A549 (cell line): ENCODE measurements around the gene ERN1. TPM values are rescaled to one million over a fixed set of nuclear protein-coding genes. Genes with fewer than 3 reads are reported as not detected.
A peak's percentile ranks its signal among the peaks of the same experiment; 100 is the strongest.

ENCODE experiments used
- ATAC-seq, 2 experiments: fragments of 200-7000 bp in 1 of 2; fragments of >200 bp in 1 of 2; cut with Nextera tagmentation in 1 of 2; cut with Tn5 transposase in 1 of 2; 3 replicates each; pipeline versions ENCODE4 v1.8.0 to v1.9.1; 2018 to 2020; ENCODE audit warnings: mild to moderate bottlenecking in 1 of 2, moderate library complexity in 1 of 2
- CTCF ChIA-PET: fragments of 300-600 bp; sonication (Branson Sonifier 250); formaldehyde crosslinking; extraction: SDS; loops from one replicate; lab custom pipeline; 2021; ENCODE audit warnings: antibody characterized with exemption, inconsistent platforms; lab: Yijun Ruan, JAX
- POLR2A ChIA-PET: fragments of 350-600 bp; formaldehyde crosslinking; extraction: SDS; loops from one replicate; lab custom pipeline; 2021; ENCODE audit warnings: antibody characterized with exemption, inconsistent platforms; lab: Yijun Ruan, JAX
- DNase-seq, 2 experiments: peaks; one replicate each; pipeline versions ENCODE4 v3.0.0 to v3.0.0-alpha.2; 2011 to 2016; ENCODE audit warnings: low read depth in 1 of 2, low spot score in 1 of 2
- FAIRE-seq: peaks from 2 replicates; lab custom pipeline; 2011; peaks lifted over from hg19 to GRCh38; lab: Jason Lieb, UNC
- H3K27ac ChIP-seq, 2 experiments: fragments of >200 bp; sonication (Bioruptor Twin); formaldehyde crosslinking; 3 replicates each; pipeline ENCODE4 v1.5.1; 2016 to 2017
- H3K4me1 ChIP-seq: fragments of >200 bp; sonication (Bioruptor Twin); formaldehyde crosslinking; 3 replicates; pipeline ENCODE4 v1.6.1; 2016
- H3K4me2 ChIP-seq: fragments of >200 bp; sonication (Bioruptor Twin); formaldehyde crosslinking; 3 replicates; pipeline ENCODE4 v1.6.1; 2016
- H3K4me3 ChIP-seq: fragments of >200 bp; sonication (Bioruptor Twin); formaldehyde crosslinking; 3 replicates; pipeline ENCODE4 v1.5.1; 2016
- H3K9me3 ChIP-seq: fragments of >200 bp; sonication (Bioruptor Twin); formaldehyde crosslinking; 3 replicates; pipeline ENCODE4 v1.6.1; 2016
- CHD2 ChIP-seq: fragments of 150-350 bp; IDR thresholded peaks from 2 replicates; pipeline ENCODE4 v1.6.1; 2014; ENCODE audit warnings: low read length; ENCODE audit not compliant: partially characterized antibody
- CHD4 ChIP-seq: fragments of 200-600 bp; sonication (generic); IDR thresholded peaks from 2 replicates; pipeline ENCODE4 v1.6.1; 2016; ENCODE audit warnings: antibody characterized with exemption, mild to moderate bottlenecking, borderline replicate concordance
- CTCF ChIP-seq: fragments of >200 bp; sonication (Bioruptor Twin); formaldehyde crosslinking; IDR thresholded peaks from 3 replicates; pipeline ENCODE4 v1.5.1; 2016
- EHMT2 ChIP-seq: fragments of 200-600 bp; sonication (generic); IDR thresholded peaks from 2 replicates; pipeline ENCODE4 v1.6.1; 2016; ENCODE audit warnings: antibody characterized with exemption, low read depth, mild to moderate bottlenecking, moderate library complexity
- EP300 ChIP-seq, 2 experiments: fragments of >200 bp; sonication (Bioruptor Twin); formaldehyde crosslinking; IDR thresholded peaks; 2 replicates in 1 of 2; 3 replicates in 1 of 2; pipeline ENCODE4 v1.6.1; 2016 to 2017
- HOXA7 ChIP-seq: fragments of 250-450 bp; sonication (Bioruptor Pico); IDR thresholded peaks from 2 replicates; pipeline ENCODE4 v1.5.0; 2020; ENCODE audit warnings: mild to moderate bottlenecking, moderate library complexity
- JUN ChIP-seq, 2 experiments: fragments of >200 bp; sonication (Bioruptor Twin); formaldehyde crosslinking; IDR thresholded peaks; 2 replicates in 1 of 2; 3 replicates in 1 of 2; pipeline ENCODE4 v1.6.1; 2016 to 2017
- JUNB ChIP-seq: fragments of >200 bp; sonication (Bioruptor Twin); formaldehyde crosslinking; IDR thresholded peaks from 2 replicates; pipeline ENCODE4 v1.6.1; 2016
- KDM1A ChIP-seq: fragments of 200-600 bp; sonication (generic); IDR thresholded peaks from 2 replicates; pipeline ENCODE4 v1.6.1; 2016; ENCODE audit warnings: low read depth, mild to moderate bottlenecking
- NR3C1 ChIP-seq: fragments of >200 bp; sonication (Bioruptor Twin); formaldehyde crosslinking; IDR thresholded peaks from 3 replicates; pipeline ENCODE4 v1.6.1; 2017
- PBX3 ChIP-seq: IDR thresholded peaks from 2 replicates; pipeline ENCODE4 v1.6.1; 2012
- POLR2A ChIP-seq: IDR thresholded peaks from 2 replicates; pipeline ENCODE4 v1.6.1; 2012; ENCODE audit warnings: mild to moderate bottlenecking, low read length
- RARB ChIP-seq: fragments of 250-450 bp; sonication (Bioruptor Pico); IDR thresholded peaks from 2 replicates; pipeline ENCODE4 v1.8.0; 2021; ENCODE audit warnings: mild to moderate bottlenecking, moderate library complexity
- REST ChIP-seq: fragments of 200-600 bp; sonication (generic); IDR thresholded peaks from 2 replicates; pipeline ENCODE4 v1.6.1; 2016; ENCODE audit warnings: antibody characterized with exemption, mild to moderate bottlenecking, moderate library complexity
- TFCP2L1 ChIP-seq: fragments of 250-450 bp; sonication (Bioruptor Pico); IDR thresholded peaks from 2 replicates; pipeline ENCODE4 v1.5.0; 2021; ENCODE audit warnings: mild to moderate bottlenecking
- ZC3H11A ChIP-seq: fragments of 450-650 bp; IDR thresholded peaks from 2 replicates; pipeline ENCODE4 v1.6.1; 2014; ENCODE audit warnings: antibody characterized with exemption, mild to moderate bottlenecking
- ZNF302 ChIP-seq: fragments of 250-450 bp; sonication (Bioruptor Pico); IDR thresholded peaks from 2 replicates; pipeline ENCODE4 v1.9.0; 2021; ENCODE audit warnings: inconsistent platforms, mild to moderate bottlenecking, moderate library complexity
- ZSCAN20 ChIP-seq: fragments of 250-450 bp; sonication (Bioruptor Pico); IDR thresholded peaks from 2 replicates; pipeline ENCODE4 v1.8.0; 2022; ENCODE audit warnings: mild to moderate bottlenecking, moderate library complexity
- WGBS: methylation state at CpG from one replicate; pipeline ENCODE4 v1.1.6; 2017; ENCODE audit errors: missing lambda C conversion rate; 5-methylcytosine and 5-hydroxymethylcytosine counted together
- polyA plus RNA-seq, 4 experiments: library from polyadenylated mRNA; depleted of rRNA in 3 of 4; stranded (reverse); fragments of >200 nt; fragmentation: RNase III in 1 of 4; extraction: RNeasy Plus Mini Kit Qiagen cat#74134 plus additional on column Dnase treatment in 1 of 4; gene quantifications; 2 replicates in 3 of 4; 3 replicates in 1 of 4; pipeline ENCODE4 v1.2.3, GENCODE V29; 2011 to 2017
- TF ChIP-seq, protein P1 (sequence below): fragments of >200 bp; sonication (Bioruptor Twin); formaldehyde crosslinking; IDR thresholded peaks from 3 replicates; pipeline ENCODE4 v1.6.1; 2016
- TF ChIP-seq, protein P2 (sequence below): fragments of 250-450 bp; sonication (Bioruptor Pico); IDR thresholded peaks from 2 replicates; pipeline ENCODE4 v1.5.0; 2020; ENCODE audit warnings: low read depth, mild to moderate bottlenecking, moderate library complexity
- TF ChIP-seq, protein P3 (sequence below): fragments of 250-450 bp; sonication (Bioruptor Pico); IDR thresholded peaks from 2 replicates; pipeline ENCODE4 v1.5.0; 2021; ENCODE audit warnings: mild to moderate bottlenecking, moderate library complexity, borderline replicate concordance
- TF ChIP-seq, protein P4 (sequence below): fragments of 150-350 bp; IDR thresholded peaks from 2 replicates; pipeline ENCODE4 v1.6.1; 2014; ENCODE audit warnings: low read depth, mild to moderate bottlenecking, low read length

The ERN1 gene
- polyA plus RNA-seq, 2 of the 4 experiments (the other 2 are of a cell fraction): 4.1 to 19.8 TPM

DNA sequence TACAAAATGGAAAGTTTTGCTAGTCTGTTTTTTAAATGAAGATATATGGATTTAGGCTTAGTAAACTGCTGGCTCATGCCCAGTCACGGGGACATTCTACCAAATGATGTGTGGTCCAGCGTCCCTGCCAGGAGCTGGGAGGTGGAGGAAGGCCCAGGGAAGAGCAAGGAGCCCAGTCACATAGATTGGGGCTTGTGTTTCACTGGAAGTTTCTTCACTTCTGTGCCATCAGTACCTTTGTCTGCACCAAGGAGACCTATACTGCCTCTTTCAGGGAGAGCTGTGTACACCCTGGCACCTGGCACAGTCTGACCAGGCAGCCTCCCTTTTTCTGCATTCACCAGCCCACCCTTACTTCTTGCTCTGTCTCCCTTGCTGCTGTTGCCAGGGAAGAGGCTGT is 32.6 kb upstream of the ERN1 start:
- DNase-seq (no peak), ATAC-seq (no peak), FAIRE-seq (no peak)
- Histone ChIP-seq H3K4me2 (no peak overlapping the region), H3K4me3 (no peak overlapping the region), H3K27ac (no peak overlapping the region), H3K9me3 (no peaks in the 10 kb centered on the region), H3K4me1 (no peaks in the 10 kb centered on the region)
- ChIA-PET POLR2A (no interaction called here), CTCF (interaction anchor here (1.1 to 1.2 kb wide), 2 partner anchors 14 to 258 kb away, joined by 3 read pairs; no protein-coding TSS in a partner anchor)
- TF ChIP-seq, protein P1, sequence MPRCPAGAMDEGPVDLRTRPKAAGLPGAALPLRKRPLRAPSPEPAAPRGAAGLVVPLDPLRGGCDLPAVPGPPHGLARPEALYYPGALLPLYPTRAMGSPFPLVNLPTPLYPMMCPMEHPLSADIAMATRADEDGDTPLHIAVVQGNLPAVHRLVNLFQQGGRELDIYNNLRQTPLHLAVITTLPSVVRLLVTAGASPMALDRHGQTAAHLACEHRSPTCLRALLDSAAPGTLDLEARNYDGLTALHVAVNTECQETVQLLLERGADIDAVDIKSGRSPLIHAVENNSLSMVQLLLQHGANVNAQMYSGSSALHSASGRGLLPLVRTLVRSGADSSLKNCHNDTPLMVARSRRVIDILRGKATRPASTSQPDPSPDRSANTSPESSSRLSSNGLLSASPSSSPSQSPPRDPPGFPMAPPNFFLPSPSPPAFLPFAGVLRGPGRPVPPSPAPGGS: no peak
- TF ChIP-seq PBX3 (no peak), REST (no peak), POLR2A (no peak), HOXA7 (CRISPR knock-in tag) (no peak), EHMT2 (no peak), ZC3H11A (no peak), RARB (CRISPR knock-in tag) (no peak), KDM1A (no peak)
- TF ChIP-seq, protein P2, sequence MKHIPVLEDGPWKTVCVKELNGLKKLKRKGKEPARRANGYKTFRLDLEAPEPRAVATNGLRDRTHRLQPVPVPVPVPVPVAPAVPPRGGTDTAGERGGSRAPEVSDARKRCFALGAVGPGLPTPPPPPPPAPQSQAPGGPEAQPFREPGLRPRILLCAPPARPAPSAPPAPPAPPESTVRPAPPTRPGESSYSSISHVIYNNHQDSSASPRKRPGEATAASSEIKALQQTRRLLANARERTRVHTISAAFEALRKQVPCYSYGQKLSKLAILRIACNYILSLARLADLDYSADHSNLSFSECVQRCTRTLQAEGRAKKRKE (CRISPR knock-in tag): no peak
- TF ChIP-seq, protein P3, sequence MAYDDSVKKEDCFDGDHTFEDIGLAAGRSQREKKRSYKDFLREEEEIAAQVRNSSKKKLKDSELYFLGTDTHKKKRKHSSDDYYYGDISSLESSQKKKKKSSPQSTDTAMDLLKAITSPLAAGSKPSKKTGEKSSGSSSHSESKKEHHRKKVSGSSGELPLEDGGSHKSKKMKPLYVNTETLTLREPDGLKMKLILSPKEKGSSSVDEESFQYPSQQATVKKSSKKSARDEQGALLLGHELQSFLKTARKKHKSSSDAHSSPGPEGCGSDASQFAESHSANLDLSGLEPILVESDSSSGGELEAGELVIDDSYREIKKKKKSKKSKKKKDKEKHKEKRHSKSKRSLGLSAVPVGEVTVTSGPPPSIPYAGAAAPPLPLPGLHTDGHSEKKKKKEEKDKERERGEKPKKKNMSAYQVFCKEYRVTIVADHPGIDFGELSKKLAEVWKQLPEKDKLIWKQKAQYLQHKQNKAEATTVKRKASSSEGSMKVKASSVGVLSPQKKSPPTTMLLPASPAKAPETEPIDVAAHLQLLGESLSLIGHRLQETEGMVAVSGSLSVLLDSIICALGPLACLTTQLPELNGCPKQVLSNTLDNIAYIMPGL: no peak
- WGBS: 81% methylated on average over 2 of the region's 2 CpGs

DNA sequence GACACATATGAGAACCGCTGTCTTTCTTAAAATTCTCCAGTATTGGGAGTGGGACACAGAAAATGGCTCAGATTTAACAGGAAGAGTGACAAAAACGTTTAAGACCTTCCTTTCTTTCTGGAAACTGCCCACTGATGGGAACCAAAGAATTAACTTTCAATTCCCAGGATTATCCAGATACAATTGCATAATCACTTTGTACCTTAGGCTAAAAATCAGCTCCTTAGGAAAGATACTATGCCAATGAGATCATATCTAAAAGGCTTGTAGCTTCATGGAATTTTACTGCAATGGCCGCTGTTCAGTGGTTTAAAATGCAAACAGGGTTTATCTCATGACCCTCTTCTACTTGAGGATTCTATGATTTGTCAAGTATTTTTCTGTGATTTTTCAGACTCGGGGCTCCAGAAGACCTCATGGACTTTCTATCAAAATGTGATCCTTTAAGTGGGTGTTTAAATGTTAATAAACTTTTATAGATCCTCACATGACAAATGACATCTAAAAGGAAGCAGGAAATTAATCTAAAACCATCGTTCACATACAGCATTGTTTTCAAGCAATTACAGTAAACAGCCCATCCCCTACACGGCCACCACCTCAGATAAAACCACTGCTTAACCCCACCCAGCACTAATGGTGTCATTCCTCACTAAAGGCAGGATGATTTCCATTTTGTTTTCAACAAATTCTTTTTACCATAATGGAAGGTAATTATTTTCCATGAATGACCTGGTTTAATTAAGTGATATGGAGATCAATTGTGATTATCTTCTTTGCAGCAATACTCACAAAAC is 31.6 kb upstream of the ERN1 start:
- ATAC-seq (no peak), DNase-seq (no peak), FAIRE-seq (peak; percentile 78)
- Histone ChIP-seq H3K4me1 (no peaks in the 10 kb centered on the region), H3K4me2 (no peak overlapping the region), H3K27ac (no peak overlapping the region), H3K9me3 (no peaks in the 10 kb centered on the region), H3K4me3 (no peak overlapping the region)
- WGBS: 69% methylated on average over 6 of the region's 6 CpGs
- POLR2A ChIA-PET: no interaction called here
- CTCF ChIA-PET: interaction anchor here (1.1 to 1.2 kb wide), 2 partner anchors 136 to 259 kb away, joined by 3 to 4 read pairs; no protein-coding TSS in a partner anchor
- TF ChIP-seq NR3C1: no peak
- no peak for TF ChIP-seq ZSCAN20 (CRISPR knock-in tag)
- TF ChIP-seq TFCP2L1 (CRISPR knock-in tag): no peak
- no peak for TF ChIP-seq CHD4
- no peak for TF ChIP-seq RARB (CRISPR knock-in tag)
- no peak for TF ChIP-seq CHD2
- TF ChIP-seq, protein P4, sequence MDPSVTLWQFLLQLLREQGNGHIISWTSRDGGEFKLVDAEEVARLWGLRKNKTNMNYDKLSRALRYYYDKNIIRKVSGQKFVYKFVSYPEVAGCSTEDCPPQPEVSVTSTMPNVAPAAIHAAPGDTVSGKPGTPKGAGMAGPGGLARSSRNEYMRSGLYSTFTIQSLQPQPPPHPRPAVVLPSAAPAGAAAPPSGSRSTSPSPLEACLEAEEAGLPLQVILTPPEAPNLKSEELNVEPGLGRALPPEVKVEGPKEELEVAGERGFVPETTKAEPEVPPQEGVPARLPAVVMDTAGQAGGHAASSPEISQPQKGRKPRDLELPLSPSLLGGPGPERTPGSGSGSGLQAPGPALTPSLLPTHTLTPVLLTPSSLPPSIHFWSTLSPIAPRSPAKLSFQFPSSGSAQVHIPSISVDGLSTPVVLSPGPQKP: no peak
- no peak for TF ChIP-seq JUNB
- TF ChIP-seq JUN (IDR thresholded peaks at IDR 0.05): no peak
- TF ChIP-seq CTCF: no peak
- TF ChIP-seq EP300 (IDR thresholded peaks at IDR 0.05): no peak
- no peak for TF ChIP-seq ZNF302
